Suprapubic skin (tissue), 3 donors: Measurements from ENCODE around the gene DCST2.

Experiments used
- EP300 ChIP-seq: sonication (generic); formaldehyde crosslinking; IDR thresholded peaks from one replicate; pipeline ENCODE4 v1.6.1; 2017; ENCODE audit warnings: antibody characterized with exemption
- POLR2A ChIP-seq, 2 donors: fragments of 450-650 bp; IDR thresholded peaks; one replicate each; pipeline ENCODE4 v1.6.1; 2017; ENCODE audit warnings: antibody characterized with exemption in 2 of 2, mild to moderate bottlenecking in 2 of 2, moderate library complexity in 2 of 2
- TF ChIP-seq, protein P1 (sequence below), 2 donors: fragments of 200-600 bp in 1 of 2; fragments of 450-650 bp in 1 of 2; sonication (generic) in 1 of 2; IDR thresholded peaks; one replicate each; pipeline ENCODE4 v1.5.1; 2016 to 2019; ENCODE audit warnings: antibody characterized with exemption in 2 of 2, mild to moderate bottlenecking in 1 of 2, moderate library complexity in 1 of 2

DNA sequence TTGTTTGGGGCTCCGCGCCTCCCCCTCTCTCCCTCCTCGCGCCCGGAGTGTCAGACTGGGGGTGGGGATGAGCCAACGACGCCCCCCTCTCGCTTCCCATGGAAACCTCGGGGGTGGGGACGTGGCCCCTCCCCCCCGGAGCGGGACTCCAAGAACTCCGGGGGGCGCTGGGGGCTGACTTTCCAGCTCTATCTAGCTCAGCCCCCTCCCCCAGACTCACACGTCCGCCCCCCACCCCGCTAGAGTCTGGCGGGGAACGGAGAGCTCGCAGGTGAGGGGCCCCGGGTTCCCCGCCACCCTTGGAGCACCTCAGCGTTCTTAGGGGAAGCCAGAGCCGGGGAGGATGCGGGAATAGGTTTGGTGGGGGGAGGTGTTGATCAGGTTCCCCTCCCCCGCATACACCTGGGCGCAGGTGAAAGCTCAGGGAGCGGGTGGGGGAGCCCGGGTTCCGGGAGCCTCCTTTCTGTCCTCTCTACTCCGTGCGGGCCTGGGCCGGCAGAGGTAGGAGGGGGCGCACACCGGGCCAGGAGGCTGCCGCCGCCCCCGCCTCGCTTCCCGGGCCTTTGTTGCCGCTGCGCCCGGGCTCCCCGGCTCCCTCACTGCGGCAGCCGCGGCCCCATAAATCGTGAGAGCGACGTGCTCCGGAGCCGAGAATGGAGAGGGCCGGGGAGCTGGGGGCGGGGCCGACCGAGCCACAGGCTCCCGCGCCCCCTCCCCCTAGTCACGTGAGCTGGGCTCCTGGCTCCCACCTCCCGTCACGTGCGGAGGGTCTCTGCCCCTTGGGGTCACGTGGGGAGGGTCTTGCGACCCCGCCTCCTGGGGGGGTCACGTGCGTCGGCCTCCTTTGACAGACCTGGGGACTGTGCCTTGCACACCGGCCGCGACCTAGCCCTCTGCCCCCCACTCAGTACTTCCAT lies 47.0 kb upstream of the DCST2 start:
- TF ChIP-seq POLR2A (IDR thresholded peaks at IDR 0.05) (no peak), EP300 (no peak)
- TF ChIP-seq, protein P1, sequence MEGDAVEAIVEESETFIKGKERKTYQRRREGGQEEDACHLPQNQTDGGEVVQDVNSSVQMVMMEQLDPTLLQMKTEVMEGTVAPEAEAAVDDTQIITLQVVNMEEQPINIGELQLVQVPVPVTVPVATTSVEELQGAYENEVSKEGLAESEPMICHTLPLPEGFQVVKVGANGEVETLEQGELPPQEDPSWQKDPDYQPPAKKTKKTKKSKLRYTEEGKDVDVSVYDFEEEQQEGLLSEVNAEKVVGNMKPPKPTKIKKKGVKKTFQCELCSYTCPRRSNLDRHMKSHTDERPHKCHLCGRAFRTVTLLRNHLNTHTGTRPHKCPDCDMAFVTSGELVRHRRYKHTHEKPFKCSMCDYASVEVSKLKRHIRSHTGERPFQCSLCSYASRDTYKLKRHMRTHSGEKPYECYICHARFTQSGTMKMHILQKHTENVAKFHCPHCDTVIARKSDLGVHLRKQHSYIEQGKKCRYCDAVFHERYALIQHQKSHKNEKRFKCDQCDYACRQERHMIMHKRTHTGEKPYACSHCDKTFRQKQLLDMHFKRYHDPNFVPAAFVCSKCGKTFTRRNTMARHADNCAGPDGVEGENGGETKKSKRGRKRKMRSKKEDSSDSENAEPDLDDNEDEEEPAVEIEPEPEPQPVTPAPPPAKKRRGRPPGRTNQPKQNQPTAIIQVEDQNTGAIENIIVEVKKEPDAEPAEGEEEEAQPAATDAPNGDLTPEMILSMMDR (IDR thresholded peaks at IDR 0.05): no peak
